ENCODE measurements around the gene MET. TPM values are rescaled to one million over a fixed set of nuclear protein-coding genes. Genes with fewer than 3 reads are reported as not detected.

Gene MET
- total and polyA plus RNA-seq, 2 of the 8 experiments (the other 6 are each of a cell fraction or from before 2014, with no cell fraction given): 3.5 to 12.9 TPM

DNA sequence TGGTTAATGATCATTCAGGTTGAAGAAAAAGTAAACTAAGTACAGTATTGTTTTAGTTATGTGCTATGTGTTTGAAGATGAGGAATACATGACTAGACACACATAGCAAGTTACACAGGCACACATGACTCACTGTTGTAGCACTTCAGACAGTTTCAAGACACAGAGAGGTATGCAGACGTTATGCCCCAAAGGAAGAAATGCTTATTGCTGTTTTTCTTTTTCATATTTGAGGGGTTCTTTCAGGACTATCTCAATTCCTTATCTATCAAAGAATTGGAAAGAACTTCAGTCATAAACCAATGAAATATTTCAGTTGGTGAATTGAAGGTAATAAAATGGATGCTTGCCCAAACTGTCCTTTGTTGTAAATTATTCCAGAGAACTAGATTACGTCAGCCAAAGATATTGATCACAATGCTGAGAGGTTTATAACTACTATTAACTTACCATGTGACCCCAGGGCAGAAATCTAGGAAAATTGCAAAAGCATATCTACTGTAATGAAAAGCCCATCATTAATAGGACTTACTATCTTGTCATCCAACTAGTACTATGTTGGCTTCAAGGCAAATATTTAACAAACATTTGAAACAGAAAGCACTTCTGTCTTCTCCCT lies 129.2 kb downstream of the MET start:
- Histone ChIP-seq H3K27ac (ENCODE audit: low read depth, low read length) (no peak overlapping the region), H3K79me1 (ENCODE audit: low read depth, low read length) (no peaks in the 10 kb centered on the region), H2BK20ac (ENCODE audit: low read length) (no peak overlapping the region), H3K4ac (replicated peaks; ENCODE audit: insufficient read length, low read depth, low read length) (no peak overlapping the region), H4K8ac (ENCODE audit: extremely low read depth, insufficient read depth, low read length) (no peak overlapping the region), H4K20me1 (replicated peaks in 1 of 2; ENCODE audit: control insufficient read depth in 1 of 2, insufficient read depth in 2 of 2, low read length in 2 of 2) (no peaks in the 10 kb centered on the region), H3K23me2 (ENCODE audit: low read depth, low read length) (no peaks in the 10 kb centered on the region), H3K9ac (replicated peaks in 1 of 4; ENCODE audit: extremely low read depth in 1 of 4, low read depth in 3 of 4, low read length in 3 of 4) (no peak overlapping the region), H3K56ac (replicated peaks; ENCODE audit: insufficient read length, low read depth, low read length) (no peak overlapping the region), H2AFZ (ENCODE audit: low read length) (no peak overlapping the region), H3K14ac (ENCODE audit: insufficient read length) (no peak overlapping the region), H4K91ac (replicated peaks; ENCODE audit: insufficient read length, low read length) (no peak overlapping the region), H3K4me1 (replicated peaks in 1 of 4; ENCODE audit: control insufficient read depth in 3 of 4, insufficient read depth in 4 of 4, low read length in 3 of 4) (peaks cover 0 to 5% (median 0%) of the 10 kb centered on the region in 4 experiments; a peak in 1 of 7 replicates), H2BK5ac (ENCODE audit: low read depth, low read length) (no peak overlapping the region), H3K9me3 (ENCODE audit: insufficient read depth in 2 of 2, low read depth in 1 of 2, low read length in 1 of 2) (no peaks in the 10 kb centered on the region), H2BK12ac (ENCODE audit: low read depth, low read length) (no peak overlapping the region), H3K36me3 (ENCODE audit: control insufficient read depth in 2 of 4, insufficient read depth in 4 of 4, low read length in 3 of 4) (no peaks in the 10 kb centered on the region), H3K4me2 (ENCODE audit: insufficient read depth in 1 of 2, low read depth in 2 of 2, low read length in 2 of 2) (no peak overlapping the region), H3K18ac (ENCODE audit: extremely low read depth, low read length) (no peak overlapping the region), H4K5ac (ENCODE audit: insufficient read length, low read depth, low read length) (no peak overlapping the region), H3K4me3 (ENCODE audit: extremely low read depth in 1 of 4, insufficient read depth in 2 of 4, low read depth in 3 of 4, low read length in 4 of 4) (no peak overlapping the region), H2AK5ac (ENCODE audit: low read depth, low read length) (no peak overlapping the region), H3K23ac (ENCODE audit: insufficient read length) (no peak overlapping the region), H2BK15ac (ENCODE audit: low read length) (no peak overlapping the region), H3K79me2 (ENCODE audit: control insufficient read depth in 1 of 2, insufficient read depth in 2 of 2, low read length in 2 of 2) (no peaks in the 10 kb centered on the region), H3K27me3 (replicated peaks in 1 of 4; ENCODE audit: control insufficient read depth in 3 of 4, extremely low read depth in 1 of 4, insufficient read depth in 3 of 4, low read length in 3 of 4) (no peaks in the 10 kb centered on the region), H2BK120ac (replicated peaks; ENCODE audit: low read depth, low read length) (no peak overlapping the region)
- TF ChIP-seq CHD2 (IDR thresholded peaks at IDR 0.05; ENCODE audit: low read length): no peak
- no peak for TF ChIP-seq NANOG (IDR thresholded peaks at IDR 0.05; ENCODE audit: insufficient read depth, low read depth, low read length, poor library complexity, severe bottlenecking)
- no peak for TF ChIP-seq RXRA (IDR thresholded peaks at IDR 0.05; ENCODE audit: insufficient read depth, low read depth, low read length)
- TF ChIP-seq TEAD4 (IDR thresholded peaks at IDR 0.05; ENCODE audit: low read depth, low read length): no peak
- no peak for TF ChIP-seq SIX5 (IDR thresholded peaks at IDR 0.05; ENCODE audit: low read depth, low read length)
- TF ChIP-seq USF2 (IDR thresholded peaks at IDR 0.05; ENCODE audit: low read length): no peak
- no peak for TF ChIP-seq JUND (IDR thresholded peaks at IDR 0.05; ENCODE audit: low read length)
- TF ChIP-seq HDAC6 (IDR thresholded peaks at IDR 0.05; ENCODE audit: low read depth, low read length): no peak
- no peak for TF ChIP-seq TBP (IDR thresholded peaks at IDR 0.05; ENCODE audit: low read depth, low read length)
- ChIA-PET POLR2A (ENCODE audit: partially characterized antibody) (no interaction called here), CTCF (ENCODE audit: partially characterized antibody) (interaction anchor here (0.9 to 1.0 kb wide), 5 partner anchors 8 to 553 kb away, joined by 3 to 4 read pairs (median 3); no protein-coding TSS in a partner anchor)
- 93% methylated on average over 2 of the region's 2 CpGs; no CpG with 5 or more reads in 1 of the 2 experiments for WGBS, 2 experiments (ENCODE audit: extremely low coverage in 1 of 2, insufficient coverage in 1 of 2, insufficient read length in 1 of 2, insufficient replicate concordance in 2 of 2, low coverage in 1 of 2, low lambda C conversion rate in 2 of 2, missing lambda C conversion rate in 1 of 2)
- DNase-seq (ENCODE audit: low read depth in 1 of 2, low spot score in 2 of 2) (no peak), FAIRE-seq (no peak)
